ENCODE data around the gene EDIL3. TPM values are rescaled to one million over a fixed set of nuclear protein-coding genes. Genes with fewer than 3 reads are reported as not detected.
"Not testable (repeated sequence)": the region's sequence is repeated elsewhere in the genome, so short reads cannot be mapped to it uniquely, and the experiment has no call there.

Gene EDIL3
- total RNA-seq, 1 donor from 2014 or later: 29.4 TPM

DNA sequence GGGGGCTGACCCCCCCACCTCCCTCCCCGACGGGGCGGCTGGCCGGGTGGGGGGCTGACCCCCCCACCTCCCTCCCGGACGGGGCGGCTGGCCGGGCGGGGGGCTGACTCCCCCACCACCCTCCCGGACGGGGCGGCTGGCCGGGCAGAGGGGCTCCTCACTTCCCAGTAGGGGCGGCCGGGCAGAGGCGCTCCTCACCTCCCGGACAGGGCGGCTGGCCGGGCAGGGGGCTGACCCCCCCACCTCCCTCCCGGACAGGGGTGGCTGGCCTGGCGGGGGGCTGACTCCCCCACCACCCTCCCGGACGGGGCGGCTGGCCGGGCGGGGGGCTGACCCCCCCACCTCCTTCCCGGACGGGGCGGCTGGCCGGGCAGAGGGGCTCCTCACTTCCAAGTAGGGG is 72.4 kb downstream of the EDIL3 start:
- intact Hi-C loops (cut with DNase I); ATAC-seq; DNase-seq (ENCODE audit: low spot score): not testable (repeated sequence)

GRCh38 chr5:84309850-84310249 is 74.8 kb downstream of the EDIL3 start:
- intact Hi-C loops (cut with DNase I); ATAC-seq; DNase-seq (ENCODE audit: low spot score): not testable (repeated sequence)

DNA sequence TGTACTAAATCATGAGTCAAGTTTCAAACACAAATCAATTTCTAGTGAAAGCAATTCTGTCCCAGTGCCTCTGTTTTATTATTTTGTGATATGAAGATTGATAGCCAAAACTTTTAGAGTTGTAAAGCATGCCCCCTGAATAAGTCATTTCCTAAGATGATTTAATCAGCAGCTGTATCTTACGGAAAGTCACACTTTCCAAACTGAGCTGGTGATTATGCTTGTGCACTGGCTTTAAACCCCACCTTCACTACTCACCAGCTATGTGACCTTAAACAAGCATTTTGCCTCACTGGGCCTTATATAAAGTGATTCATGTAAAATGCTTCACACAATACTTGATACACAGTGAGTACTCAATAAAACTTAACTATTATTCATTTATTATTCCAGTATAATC is 78.1 kb downstream of the EDIL3 start:
- intact Hi-C loops (cut with DNase I): no loop called here
- ATAC-seq: no peak
- no peak for DNase-seq (ENCODE audit: low spot score)

DNA sequence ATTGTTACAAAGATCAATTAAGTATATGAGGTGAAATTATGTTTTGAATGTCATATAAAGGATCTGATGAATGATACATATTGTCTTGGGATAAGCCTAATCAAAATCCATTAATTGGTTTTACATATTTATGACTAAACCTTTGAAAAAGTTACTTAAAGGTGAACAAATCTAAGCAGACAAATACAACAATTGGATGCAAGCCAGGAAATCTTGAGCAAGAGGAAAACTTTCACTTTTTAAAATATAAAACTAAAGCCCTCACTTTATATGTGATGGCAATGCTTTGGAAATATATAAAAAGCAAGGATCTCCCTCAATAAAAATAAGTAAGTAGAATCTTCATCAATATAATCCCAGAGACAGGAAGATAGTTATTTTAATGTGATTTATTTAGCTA is 80.1 kb downstream of the EDIL3 start:
- DNase-seq (ENCODE audit: low spot score) (no peak), ATAC-seq (no peak)
- intact Hi-C loops (cut with DNase I): no loop called here

DNA sequence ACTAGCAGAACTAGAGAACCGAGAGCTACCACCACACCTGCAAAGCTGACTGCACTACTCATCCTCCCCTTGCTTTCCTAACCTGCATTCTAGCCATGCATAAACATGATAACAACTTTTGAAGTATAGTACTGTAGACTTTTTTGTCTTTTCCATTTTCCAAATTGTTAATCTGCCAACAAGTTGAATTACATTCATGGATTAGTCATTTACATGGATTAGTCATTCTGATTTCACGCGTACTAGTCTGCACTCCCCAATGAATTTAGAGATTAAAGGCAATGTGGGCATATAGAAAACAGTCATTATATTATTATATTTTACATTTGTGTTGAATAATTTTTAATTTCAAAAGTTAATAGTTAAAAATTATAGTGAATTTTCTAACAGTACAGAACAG is 81.4 kb downstream of the EDIL3 start:
- intact Hi-C loops (cut with DNase I): no loop called here
- ATAC-seq (no peak), DNase-seq (ENCODE audit: low spot score) (no peak)

DNA sequence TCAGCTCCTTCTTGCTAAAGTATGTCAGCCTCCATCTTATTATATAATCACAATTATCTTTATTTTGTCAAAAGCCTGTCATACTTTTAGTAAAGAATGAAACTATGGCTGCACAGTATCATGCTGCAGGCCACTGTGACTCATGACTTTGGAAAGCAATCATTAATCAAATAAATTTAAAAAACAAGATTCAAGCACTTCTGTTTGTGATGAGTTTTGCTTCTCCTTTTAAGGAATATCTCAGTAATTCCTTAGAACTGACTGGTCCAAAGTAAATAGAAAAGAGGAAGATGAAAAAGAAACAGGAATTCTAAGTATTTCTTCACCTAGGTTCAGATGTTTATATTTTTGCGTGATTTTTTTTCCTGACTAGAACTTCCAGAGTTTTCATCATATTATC is 83.1 kb downstream of the EDIL3 start:
- no peak for ATAC-seq

DNA sequence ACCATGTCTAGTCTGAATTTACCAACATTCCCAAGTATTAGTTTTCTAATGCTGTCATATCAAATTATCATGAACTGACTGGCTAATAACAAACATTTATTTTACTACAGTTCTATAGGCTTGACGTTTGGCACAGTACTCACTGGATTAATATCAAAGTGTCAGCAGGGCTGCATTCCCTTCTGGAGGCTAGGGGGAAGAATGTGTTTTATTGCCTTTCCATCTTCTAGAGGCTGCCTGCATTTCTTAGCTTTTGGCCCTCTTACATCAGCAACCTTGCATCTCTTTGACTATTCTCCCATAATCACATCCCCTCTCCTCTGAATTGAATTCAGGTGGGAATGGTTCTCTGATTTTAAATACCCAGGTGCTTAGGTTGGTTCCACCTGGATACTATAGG is 84.7 kb downstream of the EDIL3 start:
- intact Hi-C loops (cut with DNase I): no loop called here
- no peak for DNase-seq (ENCODE audit: low spot score)
- no peak for ATAC-seq

More for the DNA sequence above, 83.1 kb downstream of the EDIL3 start:
- intact Hi-C loops (cut with DNase I): no loop called here
- DNase-seq (ENCODE audit: low spot score): no peak

DNA sequence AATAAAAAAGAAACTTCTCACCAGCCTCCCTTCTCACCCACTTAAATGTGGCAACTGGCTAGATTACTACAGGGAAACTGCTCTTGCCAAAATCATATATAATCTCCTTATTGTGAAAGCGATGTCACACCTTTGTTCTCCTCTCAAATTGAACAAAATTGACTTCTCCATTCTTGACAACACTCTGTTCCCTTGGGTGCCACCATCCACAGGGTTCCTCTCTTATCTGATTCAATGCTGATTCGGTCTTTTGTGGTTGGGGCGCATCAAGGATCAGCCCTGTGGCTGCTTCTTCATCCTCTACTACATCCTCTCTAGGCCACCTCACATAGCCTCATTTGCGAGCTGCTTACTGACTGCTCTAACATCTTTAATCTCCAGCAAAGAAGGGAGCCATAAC is 86.1 kb downstream of the EDIL3 start:
- no peak for DNase-seq (ENCODE audit: low spot score)
- intact Hi-C loops (cut with DNase I): no loop called here
- ATAC-seq: no peak

DNA sequence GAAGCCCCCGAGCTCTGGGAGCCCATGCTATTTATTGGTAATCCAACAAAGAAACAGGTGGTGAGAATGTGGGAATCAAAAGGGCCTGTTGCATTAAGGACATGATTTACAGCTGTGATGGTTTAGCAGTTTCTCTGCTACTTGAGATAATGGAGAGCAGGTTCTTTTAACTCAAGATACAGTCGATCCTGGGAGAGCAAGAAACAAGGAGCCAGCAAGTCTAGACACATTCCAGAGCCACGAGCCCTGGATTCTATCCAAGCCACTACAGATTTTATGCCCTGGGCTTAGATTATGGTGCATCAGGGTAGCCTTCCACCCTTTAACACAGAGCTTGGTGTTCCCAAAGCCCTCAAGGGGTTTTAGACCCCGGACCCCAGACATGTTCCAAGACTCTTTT is 87.0 kb downstream of the EDIL3 start:
- intact Hi-C loops (cut with DNase I); DNase-seq (ENCODE audit: low spot score); ATAC-seq: not testable (repeated sequence)

DNA sequence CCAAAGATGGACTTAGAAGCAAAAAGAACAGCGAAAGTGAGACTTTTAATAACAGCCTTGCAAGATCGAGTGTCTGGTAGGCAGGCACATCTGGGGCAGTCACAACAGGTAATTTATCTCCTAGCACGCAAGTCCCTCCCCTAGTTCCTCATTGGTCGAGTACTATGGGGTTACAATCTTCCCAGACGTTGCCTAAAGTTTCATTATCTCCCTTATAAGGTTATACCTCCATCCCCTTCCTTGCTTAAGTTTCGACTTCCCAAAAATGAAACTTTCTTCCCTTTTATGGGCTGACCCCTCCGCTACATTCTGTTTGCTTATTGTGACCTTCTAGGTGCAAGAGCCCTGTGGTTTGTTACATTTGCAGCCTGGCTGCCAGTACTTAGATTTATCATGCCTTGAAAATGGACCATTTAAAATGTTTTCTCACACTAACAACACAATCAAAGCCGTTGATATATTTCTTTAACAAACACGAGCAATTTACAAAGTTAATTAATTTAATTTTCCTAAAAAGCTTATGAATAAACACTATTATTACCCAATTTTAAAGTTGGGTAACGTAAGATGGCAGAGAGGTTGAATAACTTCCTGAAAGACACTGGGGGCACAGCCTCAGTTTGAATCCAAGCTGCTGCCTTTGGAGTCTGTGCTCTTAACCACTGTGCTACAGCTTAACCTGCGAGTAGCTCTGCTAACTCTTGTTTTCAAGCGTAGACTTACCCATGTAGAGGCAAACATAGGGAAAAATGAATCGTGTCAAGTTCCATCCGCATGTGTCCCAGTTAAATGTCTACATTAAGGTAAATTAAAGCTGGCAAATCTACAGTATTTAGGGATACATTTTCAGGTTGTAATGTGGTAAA is 91.7 kb downstream of the EDIL3 start:
- intact Hi-C loops (cut with DNase I): no loop called here
- ATAC-seq (no peak), DNase-seq (ENCODE audit: low spot score) (no peak)

DNA sequence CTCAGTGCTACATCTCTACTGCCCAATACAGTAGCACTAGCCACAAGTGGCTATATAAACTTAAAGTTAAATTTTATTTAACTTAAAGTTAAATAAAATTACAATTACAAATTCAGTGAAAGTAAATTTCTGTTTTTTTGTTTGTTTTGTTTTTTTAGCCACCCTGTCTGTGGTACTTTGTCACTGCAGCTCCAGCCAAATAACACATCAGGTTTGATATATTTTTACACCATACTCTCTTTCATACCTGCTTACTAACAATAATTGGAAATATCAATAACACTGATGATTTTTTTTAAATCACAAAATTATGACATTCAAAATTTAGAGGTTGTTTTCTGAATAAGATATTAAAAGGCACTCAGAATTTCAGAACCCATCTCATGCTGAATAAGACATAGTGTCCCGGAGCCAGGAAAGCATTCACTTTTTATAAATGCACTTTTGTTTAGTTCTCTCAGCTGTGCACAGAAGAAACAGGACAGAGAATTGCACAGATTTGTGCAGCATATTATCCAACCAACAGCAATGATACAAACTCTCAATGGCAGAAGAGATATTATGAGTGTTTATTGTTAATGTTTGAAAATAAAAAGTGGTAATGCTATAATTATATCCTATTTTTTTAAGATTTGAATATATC is 92.6 kb downstream of the EDIL3 start:
- no peak for DNase-seq (ENCODE audit: low spot score)
- peak; percentile 55 for ATAC-seq
- intact Hi-C loops (cut with DNase I): no loop called here

DNA sequence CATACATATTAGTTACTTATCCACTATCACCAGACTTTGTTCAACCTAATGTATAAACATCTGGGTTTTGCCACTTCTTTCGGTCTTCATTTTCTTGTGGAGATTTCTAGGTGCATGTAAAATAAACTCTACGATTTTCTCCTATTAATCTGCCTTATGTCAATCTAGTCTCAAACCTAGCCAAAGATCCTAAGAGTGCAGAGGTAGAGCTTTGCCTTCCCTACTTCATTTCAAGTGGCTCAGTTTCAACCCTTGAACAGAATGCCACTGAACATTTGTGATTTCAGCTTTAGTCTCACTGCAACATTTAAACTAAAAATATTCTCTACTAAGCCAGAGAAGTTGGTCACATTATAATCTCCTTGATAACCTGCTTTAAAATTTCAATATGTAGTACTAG is 94.0 kb downstream of the EDIL3 start:
- no peak for ATAC-seq
- intact Hi-C loops (cut with DNase I): no loop called here

DNA sequence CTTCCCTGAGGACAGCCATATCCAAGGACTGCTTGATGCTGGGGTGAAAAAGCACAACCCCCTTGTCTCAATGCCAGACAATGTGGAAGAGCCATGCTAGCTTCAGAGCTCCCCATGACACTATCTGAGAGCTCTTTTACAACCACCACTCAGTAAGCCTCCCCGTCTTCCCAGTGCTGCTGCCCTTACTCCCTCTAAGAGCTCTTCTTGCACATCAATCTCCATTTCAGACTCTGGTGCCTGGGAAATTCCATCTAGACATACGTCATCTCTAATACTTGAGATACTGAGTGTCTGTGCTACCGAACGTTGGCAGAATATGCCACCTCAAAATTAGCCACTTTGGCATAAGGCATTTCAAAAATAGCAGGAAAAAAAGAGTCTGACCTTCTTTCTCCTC is 94.5 kb downstream of the EDIL3 start:
- intact Hi-C loops (cut with DNase I): no loop called here
- ATAC-seq (no peak), DNase-seq (ENCODE audit: low spot score) (no peak)

More for the DNA sequence above, 94.0 kb downstream of the EDIL3 start:
- DNase-seq (ENCODE audit: low spot score): no peak

DNA sequence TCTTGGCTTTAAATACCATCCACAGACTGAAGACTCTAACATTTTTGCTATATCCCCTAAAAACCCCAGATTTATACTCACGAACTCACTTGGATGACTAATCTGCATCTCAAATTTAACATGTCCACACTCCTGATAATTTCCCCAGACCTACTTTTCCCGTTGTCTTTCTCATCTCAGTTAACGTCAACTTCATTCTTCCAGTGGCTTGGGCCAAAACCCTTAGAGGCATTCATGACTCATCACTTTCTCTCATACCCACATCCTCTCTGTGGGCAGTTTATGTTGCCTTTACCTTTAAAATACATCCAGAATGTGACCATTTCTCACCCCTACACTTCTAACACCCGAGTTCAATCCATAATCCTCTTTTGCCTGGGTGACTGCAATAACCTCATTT is 96.7 kb downstream of the EDIL3 start:
- DNase-seq (ENCODE audit: low spot score) (no peak), ATAC-seq (no peak)
- intact Hi-C loops (cut with DNase I): no loop called here

GRCh38 chr5:84286662-84287061 is 98.0 kb downstream of the EDIL3 start:
- DNase-seq (ENCODE audit: low spot score) (no peak), ATAC-seq (no peak)
- intact Hi-C loops (cut with DNase I): no loop called here

GRCh38 chr5:84285641-84286637 is 98.7 kb downstream of the EDIL3 start:
- ATAC-seq (no peak), DNase-seq (ENCODE audit: low spot score) (no peak)
- intact Hi-C loops (cut with DNase I): no loop called here

- ATAC-seq (no peak), DNase-seq (ENCODE audit: low spot score) (no peak)
- intact Hi-C loops (cut with DNase I): no loop called here
These were observed 103.3 kb downstream of the EDIL3 start for GRCh38 chr5:84281383-84281782.

- no peak for ATAC-seq
- intact Hi-C loops (cut with DNase I): no loop called here
- no peak for DNase-seq (ENCODE audit: low spot score)
These were observed 105.4 kb downstream of the EDIL3 start for GRCh38 chr5:84279234-84279633.

GRCh38 chr5:84275609-84276008 is 109.1 kb downstream of the EDIL3 start:
- DNase-seq (ENCODE audit: low spot score) (no peak), ATAC-seq (no peak)
- intact Hi-C loops (cut with DNase I): no loop called here

All from sciatic nerve (tissue), 2 donors.